Peyer's patch (tissue), 4 donors: Measurements from ENCODE around the gene MOB3B. TPM values are rescaled to one million over a fixed set of nuclear protein-coding genes. Genes with fewer than 3 reads are reported as not detected.

Experiments
- DNase-seq, 3 donors: peaks; one replicate each; pipeline ENCODE4 v3.0.0-alpha.2; 2017 to 2019
- H3K27ac ChIP-seq, 4 donors: fragments of 200-600 bp; sonication (generic); one replicate each; pipeline ENCODE4 v1.5.1; 2016 to 2019
- H3K27me3 ChIP-seq, 2 donors: fragments of 200-600 bp; sonication (generic); one replicate each; pipeline ENCODE4 v1.5.1; 2019
- H3K36me3 ChIP-seq, 3 donors: fragments of 200-600 bp; sonication (generic); one replicate each; pipeline ENCODE4 v1.5.1; 2016 to 2019
- H3K4me1 ChIP-seq, 4 donors: fragments of 200-600 bp; sonication (generic); one replicate each; pipeline ENCODE4 v1.5.1; 2016 to 2019
- H3K4me3 ChIP-seq, 4 donors: fragments of 200-600 bp; sonication (generic); 1 replicate in 3 of 4; 2 replicates in 1 of 4; pipeline ENCODE4 v1.5.1; 2016 to 2019; ENCODE audit warnings: mild to moderate bottlenecking in 1 of 4
- H3K9me3 ChIP-seq, 4 donors: fragments of 200-600 bp; sonication (generic); one replicate each; pipeline ENCODE4 v1.5.1; 2016 to 2019; ENCODE audit warnings: mild to moderate bottlenecking in 1 of 4
- POLR2A ChIP-seq, 2 donors: fragments of 450-650 bp; IDR thresholded peaks; one replicate each; pipeline ENCODE4 v1.5.1; 2017; ENCODE audit warnings: antibody characterized with exemption in 2 of 2, mild to moderate bottlenecking in 2 of 2, moderate library complexity in 2 of 2
- total RNA-seq, 4 donors: library from RNA; depleted of rRNA; stranded (reverse); fragments of >200 nt; gene quantifications; one replicate each; pipeline ENCODE4 v1.1.0, GENCODE V29; 2016
- TF ChIP-seq, protein P1 (sequence below), 6 experiments: fragments of 450-650 bp in 4 of 6; fragments of 200-600 bp in 2 of 6; sonication (generic) in 1 of 6; IDR thresholded peaks; one replicate each; pipeline ENCODE4 v1.5.1; 2017 to 2019; ENCODE audit warnings: antibody characterized with exemption in 6 of 6, mild to moderate bottlenecking in 3 of 6, moderate library complexity in 1 of 6

MOB3B gene
- 10 to 100 TPM; 24.8 to 65.7 (median 36.4) TPM for total RNA-seq

- H3K27ac ChIP-seq: peak within 1 kb of the TSS; percentile 81 to 94 (median 92)
- no peaks in the 10 kb centered on the region for H3K9me3 ChIP-seq
- no peaks in the 10 kb centered on the region for H3K36me3 ChIP-seq
- H3K27me3 ChIP-seq: no peaks in the 10 kb centered on the region
- H3K4me1 ChIP-seq: peaks cover 0 to 20% (median 5%) of the 10 kb centered on the region in 4 donors
- TF ChIP-seq, protein P1, sequence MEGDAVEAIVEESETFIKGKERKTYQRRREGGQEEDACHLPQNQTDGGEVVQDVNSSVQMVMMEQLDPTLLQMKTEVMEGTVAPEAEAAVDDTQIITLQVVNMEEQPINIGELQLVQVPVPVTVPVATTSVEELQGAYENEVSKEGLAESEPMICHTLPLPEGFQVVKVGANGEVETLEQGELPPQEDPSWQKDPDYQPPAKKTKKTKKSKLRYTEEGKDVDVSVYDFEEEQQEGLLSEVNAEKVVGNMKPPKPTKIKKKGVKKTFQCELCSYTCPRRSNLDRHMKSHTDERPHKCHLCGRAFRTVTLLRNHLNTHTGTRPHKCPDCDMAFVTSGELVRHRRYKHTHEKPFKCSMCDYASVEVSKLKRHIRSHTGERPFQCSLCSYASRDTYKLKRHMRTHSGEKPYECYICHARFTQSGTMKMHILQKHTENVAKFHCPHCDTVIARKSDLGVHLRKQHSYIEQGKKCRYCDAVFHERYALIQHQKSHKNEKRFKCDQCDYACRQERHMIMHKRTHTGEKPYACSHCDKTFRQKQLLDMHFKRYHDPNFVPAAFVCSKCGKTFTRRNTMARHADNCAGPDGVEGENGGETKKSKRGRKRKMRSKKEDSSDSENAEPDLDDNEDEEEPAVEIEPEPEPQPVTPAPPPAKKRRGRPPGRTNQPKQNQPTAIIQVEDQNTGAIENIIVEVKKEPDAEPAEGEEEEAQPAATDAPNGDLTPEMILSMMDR (IDR thresholded peaks at IDR 0.05): peak; percentile 90 to 95 (median 95)
- TF ChIP-seq POLR2A (IDR thresholded peaks at IDR 0.05): peak; percentile 44 to 55
- H3K4me3 ChIP-seq: peak within 1 kb of the TSS; percentile 65 to 98 (median 80)
- DNase-seq: peak; percentile 80 to 93 (median 90)
These were observed at the start of gene MOB3B for GRCh38 chr9:27529316-27530278. Gene MOB3B (minus strand): TSS chr9:27529814. CDS start chr9:27455550, 74,264 bp downstream.

DNA sequence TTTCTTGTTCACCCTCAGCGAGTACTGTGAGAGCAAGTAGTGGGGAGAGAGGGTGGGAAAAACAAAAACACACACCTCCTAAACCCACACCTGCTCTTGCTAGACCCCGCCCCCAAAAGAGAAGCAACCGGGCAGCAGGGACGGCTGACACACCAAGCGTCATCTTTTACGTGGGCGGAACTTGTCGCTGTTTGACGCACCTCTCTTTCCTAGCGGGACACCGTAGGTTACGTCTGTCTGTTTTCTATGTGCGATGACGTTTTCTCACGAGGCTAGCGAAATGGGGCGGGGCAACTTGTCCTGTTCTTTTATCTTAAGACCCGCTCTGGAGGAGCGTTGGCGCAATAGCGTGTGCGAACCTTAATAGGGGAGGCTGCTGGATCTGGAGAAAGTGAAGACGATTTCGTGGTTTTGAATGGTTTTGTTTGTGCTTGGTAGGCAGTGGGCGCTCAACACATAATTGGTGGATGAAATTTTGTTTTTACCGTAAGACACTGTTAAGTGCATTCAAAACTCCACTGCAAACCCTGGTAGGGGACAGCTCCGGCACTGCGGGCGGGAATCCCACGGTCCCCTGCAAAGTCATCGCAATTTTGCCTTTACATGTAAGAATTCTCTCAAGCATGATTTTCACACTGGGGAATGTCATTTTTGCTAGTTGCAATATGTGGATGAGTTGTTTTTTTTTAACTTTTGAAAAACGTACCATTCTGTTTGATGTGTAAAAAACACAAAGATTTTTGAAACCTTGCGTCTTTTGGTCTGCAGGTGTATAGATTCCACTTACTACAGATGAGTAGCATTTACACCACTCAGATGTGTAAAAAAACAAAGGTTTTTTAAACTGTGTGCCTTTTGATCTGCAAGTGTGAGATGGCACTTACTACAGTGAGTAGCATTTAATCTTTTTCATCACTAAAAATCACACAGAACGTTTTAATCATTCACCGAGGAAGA, 44.3 kb upstream of the MOB3B start:
- H3K27me3 ChIP-seq: no peaks in the 10 kb centered on the region
- DNase-seq: peak; percentile 93 to 100 (median 99)
- H3K36me3 ChIP-seq: no peaks in the 10 kb centered on the region
- peak; percentile 68 to 87 for TF ChIP-seq POLR2A (IDR thresholded peaks at IDR 0.05)
- TF ChIP-seq, protein P1 (IDR thresholded peaks at IDR 0.05): peak in 1 of 6 experiments; percentile 22
- no peaks in the 10 kb centered on the region for H3K9me3 ChIP-seq
- peak overlapping the region; percentile 96 to 98 (median 97) for H3K27ac ChIP-seq
- peaks cover 0 to 12% (median 0%) of the 10 kb centered on the region in 4 donors for H3K4me1 ChIP-seq
- peak overlapping the region; percentile 78 to 94 (median 80) for H3K4me3 ChIP-seq

DNA sequence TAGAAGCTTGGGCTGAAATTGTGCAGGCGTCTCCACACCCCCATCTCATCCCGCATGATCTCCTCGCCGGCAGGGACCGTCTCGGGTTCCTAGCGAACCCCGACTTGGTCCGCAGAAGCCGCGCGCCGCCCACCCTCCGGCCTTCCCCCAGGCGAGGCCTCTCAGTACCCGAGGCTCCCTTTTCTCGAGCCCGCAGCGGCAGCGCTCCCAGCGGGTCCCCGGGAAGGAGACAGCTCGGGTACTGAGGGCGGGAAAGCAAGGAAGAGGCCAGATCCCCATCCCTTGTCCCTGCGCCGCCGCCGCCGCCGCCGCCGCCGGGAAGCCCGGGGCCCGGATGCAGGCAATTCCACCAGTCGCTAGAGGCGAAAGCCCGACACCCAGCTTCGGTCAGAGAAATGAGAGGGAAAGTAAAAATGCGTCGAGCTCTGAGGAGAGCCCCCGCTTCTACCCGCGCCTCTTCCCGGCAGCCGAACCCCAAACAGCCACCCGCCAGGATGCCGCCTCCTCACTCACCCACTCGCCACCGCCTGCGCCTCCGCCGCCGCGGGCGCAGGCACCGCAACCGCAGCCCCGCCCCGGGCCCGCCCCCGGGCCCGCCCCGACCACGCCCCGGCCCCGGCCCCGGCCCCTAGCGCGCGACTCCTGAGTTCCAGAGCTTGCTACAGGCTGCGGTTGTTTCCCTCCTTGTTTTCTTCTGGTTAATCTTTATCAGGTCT, 43.5 kb upstream of the MOB3B start, which contains the start of gene C9orf72:
Gene C9orf72 (minus strand): TSS at position 564 of the 716 bp plus-strand sequence. CDS start 6,361 bp downstream, outside the sequence.
- Histone ChIP-seq H3K9me3 (no peaks in the 10 kb centered on the region), H3K27me3 (no peaks in the 10 kb centered on the region), H3K27ac (peak within 1 kb of the TSS; percentile 96 to 98 (median 97)), H3K36me3 (no peaks in the 10 kb centered on the region), H3K4me1 (peaks cover 0 to 12% (median 0%) of the 10 kb centered on the region in 4 donors), H3K4me3 (peak within 1 kb of the TSS; percentile 78 to 94 (median 80))
- DNase-seq: peak; percentile 76 to 95 (median 92)
- peak; percentile 71 to 88 for TF ChIP-seq POLR2A (IDR thresholded peaks at IDR 0.05)
- TF ChIP-seq, protein P1 (IDR thresholded peaks at IDR 0.05): peak in 3 of 6 experiments; percentile 4 to 18 (median 11)

GRCh38 chr9:27572566-27572917, 42.9 kb upstream of the MOB3B start:
- peak overlapping the region; percentile 96 to 98 (median 97) for H3K27ac ChIP-seq
- no peaks in the 10 kb centered on the region for H3K27me3 ChIP-seq
- H3K9me3 ChIP-seq: no peaks in the 10 kb centered on the region
- H3K4me3 ChIP-seq: peak overlapping the region; percentile 78 to 94 (median 80)
- peaks cover 0 to 12% (median 0%) of the 10 kb centered on the region in 4 donors for H3K4me1 ChIP-seq
- peak in 2 of 3 donors; percentile 74 to 86 for DNase-seq
- peak in 1 of 2 donors; percentile 37 for TF ChIP-seq POLR2A (IDR thresholded peaks at IDR 0.05)
- TF ChIP-seq, protein P1 (IDR thresholded peaks at IDR 0.05): no peak
- H3K36me3 ChIP-seq: no peaks in the 10 kb centered on the region
